Activated T-helper 9 cell treated with anti-CD3 and anti-CD28 coated beads, Interleukin-2, amount 50 U/mL, for 16 hours (primary cell): ENCODE results near the gene ALPI.

Source experiments
- DNase-seq: peaks from one replicate; pipeline ENCODE4 v3.0.0-alpha.2; 2020; ENCODE audit warnings: low read depth

Gene ALPI

GRCh38 chr2:232501331-232501771 is 45.4 kb downstream of the ALPI start:
- no peak for DNase-seq

DNA sequence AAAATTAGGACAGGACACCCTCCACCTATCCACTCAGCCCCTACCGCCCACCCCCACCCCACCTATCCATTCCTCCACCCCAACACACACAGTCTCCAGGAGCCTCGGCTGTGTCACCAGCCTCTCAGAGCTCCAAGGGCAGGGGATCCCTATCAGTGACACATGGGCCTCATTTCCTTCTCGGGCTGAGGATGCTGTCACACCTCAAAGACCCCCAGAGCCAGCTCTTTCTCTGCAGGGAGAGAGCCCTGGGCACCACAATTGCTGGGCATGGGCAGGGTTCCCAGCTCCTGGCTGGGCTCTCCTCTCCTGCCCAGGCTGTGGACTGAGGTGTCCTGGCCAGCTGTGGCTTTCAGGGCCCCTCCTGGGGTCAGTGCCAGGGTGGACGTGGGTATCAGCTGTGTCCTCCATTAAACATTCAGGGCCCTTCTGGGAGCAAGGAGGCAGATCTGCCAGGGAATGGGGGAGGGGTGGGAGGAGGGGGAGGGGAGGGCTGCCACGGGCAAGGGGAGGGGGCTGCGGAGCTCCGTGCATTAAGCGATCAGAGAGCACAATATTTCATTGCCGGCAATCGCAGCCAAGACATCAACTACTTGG is 45.9 kb downstream of the ALPI start:
- no peak for DNase-seq

DNA sequence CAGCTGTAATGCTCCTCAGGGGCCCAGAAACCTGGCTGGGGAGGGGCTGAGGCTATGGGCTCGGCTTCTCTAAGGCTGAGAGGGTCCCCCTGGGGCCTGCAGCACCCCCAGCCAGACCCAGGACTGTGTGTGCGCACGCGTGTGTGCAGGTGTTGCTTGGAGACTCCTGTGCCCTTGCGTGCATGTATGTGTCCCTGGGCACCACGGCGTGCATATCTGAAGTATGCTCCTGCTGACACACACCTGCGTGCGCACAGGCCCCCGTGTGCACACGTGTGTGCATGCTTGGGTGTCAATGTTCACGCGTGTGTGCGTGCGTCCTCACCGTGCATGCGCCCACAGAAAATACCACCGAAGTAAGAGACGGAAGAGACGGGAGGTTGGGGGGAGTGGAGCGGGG is 46.6 kb downstream of the ALPI start:
- DNase-seq: no peak

DNA sequence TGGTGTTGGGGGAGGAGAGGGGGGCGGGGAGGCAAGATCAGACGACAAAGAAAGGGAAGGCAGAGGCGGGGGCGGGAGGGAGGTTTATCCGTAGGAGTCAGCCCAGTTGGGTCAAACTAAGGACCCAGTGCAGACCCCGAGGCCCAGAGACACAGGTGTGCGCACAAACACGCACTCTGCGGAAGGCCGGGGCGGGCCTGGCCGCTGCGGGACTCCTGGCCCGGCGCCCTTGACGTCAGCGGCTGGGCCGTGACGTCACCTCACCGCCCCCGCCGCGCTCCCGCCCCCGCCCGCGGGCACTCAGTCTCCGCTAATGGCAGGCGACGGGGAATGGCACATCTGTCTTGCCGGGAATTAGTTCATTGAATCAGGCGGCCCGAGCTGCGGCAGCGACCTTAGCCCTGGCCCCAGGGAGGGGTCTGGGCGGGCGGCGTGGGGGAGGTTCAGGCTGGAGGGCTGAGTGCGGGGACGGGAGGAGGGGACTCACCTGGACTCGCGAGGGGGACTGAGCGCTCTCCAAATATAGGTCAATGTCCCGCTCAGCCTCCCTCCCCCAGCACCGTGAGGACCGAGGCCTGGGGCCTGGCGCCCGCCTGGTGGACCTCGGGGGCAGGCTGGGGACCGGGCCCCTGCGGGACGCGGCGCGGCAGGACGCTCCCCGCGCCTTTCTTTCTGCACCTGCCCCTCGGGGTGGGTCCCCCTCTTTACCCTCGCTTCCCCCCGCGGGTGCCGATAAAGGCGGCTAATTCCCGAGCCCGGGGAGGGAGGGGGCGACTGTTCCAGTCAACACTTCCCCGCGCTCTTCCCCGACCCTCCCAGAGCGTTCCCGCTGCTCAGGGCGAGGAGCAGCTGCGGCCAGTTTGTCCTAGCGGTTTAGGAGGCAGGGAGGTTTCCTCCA is 47.2 kb downstream of the ALPI start:
- peak; percentile 15 for DNase-seq

GRCh38 chr2:232503809-232504323 is 47.9 kb downstream of the ALPI start:
- no peak for DNase-seq

DNA sequence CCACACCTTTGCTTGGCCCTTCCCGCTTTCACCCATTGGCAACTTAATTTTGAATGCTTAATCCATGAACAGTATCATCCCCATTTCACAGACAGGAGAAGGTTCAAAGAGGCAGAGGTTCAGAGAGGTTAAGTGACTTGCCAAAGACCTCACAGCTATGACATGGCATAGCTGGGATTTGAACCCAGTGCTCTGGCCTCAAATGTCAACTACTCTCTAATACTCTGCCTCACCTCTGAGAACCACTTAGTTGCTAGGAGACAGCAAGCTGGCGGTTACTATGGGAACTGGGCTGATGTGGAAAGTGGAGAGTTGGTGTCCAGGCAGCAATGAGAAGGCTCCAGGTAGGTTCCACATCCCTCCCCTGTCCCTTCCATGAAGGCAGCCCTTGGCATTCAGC is 48.5 kb downstream of the ALPI start:
- DNase-seq: no peak

DNA sequence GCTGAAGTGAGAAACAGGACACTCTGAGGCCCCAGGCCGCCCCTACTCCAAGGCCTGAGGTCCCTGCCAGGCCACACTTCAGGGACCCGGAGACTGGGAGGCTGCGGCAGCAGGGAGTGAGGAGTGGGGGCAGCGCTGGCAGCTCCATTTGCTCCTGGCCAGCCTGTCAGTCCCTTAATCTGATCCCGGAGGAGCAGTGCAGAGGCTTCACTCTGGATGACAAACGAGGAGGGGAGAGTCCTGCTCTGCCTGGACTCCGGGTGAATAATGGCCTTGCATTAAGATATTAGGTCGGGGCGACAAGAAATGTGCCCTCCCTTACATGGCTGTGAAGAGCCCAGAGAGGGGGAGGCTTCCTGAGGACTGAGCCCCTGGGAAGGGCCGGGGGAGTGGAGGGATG is 49.9 kb downstream of the ALPI start:
- DNase-seq: no peak

DNA sequence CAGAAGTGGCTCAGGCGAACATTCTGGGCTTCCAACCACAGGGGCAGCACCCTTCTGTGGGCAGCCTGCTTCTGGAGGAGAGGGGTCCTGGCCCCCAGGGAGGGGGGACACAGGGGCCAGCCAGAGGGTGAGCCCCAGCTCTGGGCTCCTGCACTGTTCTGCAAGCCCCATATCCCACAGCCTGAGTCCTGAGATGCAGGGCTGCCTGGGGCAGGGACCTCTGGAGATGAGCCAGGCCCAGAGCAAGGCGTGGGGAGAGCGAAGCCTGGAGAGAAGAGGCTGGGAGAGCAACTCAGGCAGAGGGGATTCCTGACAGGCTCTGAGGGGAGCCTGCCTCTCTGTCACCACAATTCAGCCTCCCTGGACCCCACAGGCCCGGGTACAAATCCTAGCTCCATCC is 50.8 kb downstream of the ALPI start:
- no peak for DNase-seq

DNA sequence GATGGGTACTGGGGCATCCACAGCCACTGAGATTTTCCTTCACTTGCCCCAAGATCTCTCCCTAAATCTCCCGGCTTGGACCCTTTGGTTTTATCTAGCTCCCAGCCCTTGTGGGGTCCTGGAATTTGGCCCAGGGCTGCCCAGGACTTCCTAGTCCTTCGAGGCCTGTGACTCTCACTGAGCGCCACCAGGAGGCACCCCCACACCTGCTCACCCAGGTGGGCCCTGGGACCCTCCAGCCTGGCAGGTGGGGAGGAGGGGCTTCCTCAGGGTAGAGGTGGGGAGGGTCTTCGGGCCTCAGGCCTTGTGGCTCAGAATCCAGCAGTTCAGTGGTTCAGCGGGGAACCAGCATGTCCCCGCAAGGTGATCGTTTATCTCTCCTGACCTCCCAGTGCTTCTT is 52.3 kb downstream of the ALPI start:
- no peak for DNase-seq
